Smooth muscle cell (in vitro differentiated cells): Measurements from ENCODE around the gene TANC1. TPM values are rescaled to one million over a fixed set of nuclear protein-coding genes. Genes with fewer than 3 reads are reported as not detected.

Experiments used
- DNase-seq: peaks from one replicate; lab custom pipeline; 2025; ENCODE audit not compliant: unreplicated experiment; lab: John Stamatoyannopoulos, UW
- H2AFZ ChIP-seq: fragments of 200-600 bp; sonication (generic); 2 replicates; pipeline ENCODE4 v1.6.0; 2016; ENCODE audit warnings: antibody characterized with exemption, low read depth, mild to moderate bottlenecking
- H3F3A ChIP-seq: fragments of 200-600 bp; sonication (generic); 2 replicates; pipeline ENCODE4 v1.6.0; 2017; ENCODE audit warnings: antibody characterized with exemption, low read depth
- H3K27ac ChIP-seq: fragments of 200-600 bp; sonication (generic); 2 replicates; pipeline ENCODE4 v1.5.1; 2016; ENCODE audit warnings: low read depth, mild to moderate bottlenecking
- H3K27me3 ChIP-seq: fragments of 200-600 bp; sonication (generic); 2 replicates; pipeline ENCODE4 v1.6.1; 2016; ENCODE audit warnings: low read depth, mild to moderate bottlenecking
- H3K36me3 ChIP-seq: fragments of 200-600 bp; sonication (generic); 2 replicates; pipeline ENCODE4 v1.5.1; 2016; ENCODE audit warnings: low read depth
- H3K4me1 ChIP-seq: fragments of 200-600 bp; sonication (generic); 2 replicates; pipeline ENCODE4 v1.5.1; 2016; ENCODE audit warnings: low read depth
- H3K4me2 ChIP-seq: fragments of 200-600 bp; sonication (generic); 2 replicates; pipeline ENCODE4 v1.6.0; 2016; ENCODE audit warnings: mild to moderate bottlenecking
- H3K4me3 ChIP-seq: fragments of 200-600 bp; sonication (generic); 2 replicates; pipeline ENCODE4 v1.5.1; 2016; ENCODE audit warnings: mild to moderate bottlenecking
- H3K79me2 ChIP-seq: fragments of 200-600 bp; sonication (generic); 2 replicates; pipeline ENCODE4 v1.6.0; 2016; ENCODE audit warnings: low read depth, mild to moderate bottlenecking
- H3K9ac ChIP-seq: fragments of 200-600 bp; sonication (generic); 2 replicates; pipeline ENCODE4 v1.6.0; 2016; ENCODE audit warnings: low read depth
- H3K9me3 ChIP-seq: fragments of 200-600 bp; sonication (generic); replicated peaks from 2 replicates; pipeline ENCODE4 v1.5.1; 2016; ENCODE audit warnings: low read depth
- H4K20me1 ChIP-seq: fragments of 200-600 bp; sonication (generic); 2 replicates; pipeline ENCODE4 v1.6.0; 2016; ENCODE audit warnings: low read depth
- WGBS: methylation state at CpG from one replicate; pipeline ENCODE4 v1.1.7; 2016; ENCODE audit warnings: low lambda C conversion rate; 5-methylcytosine and 5-hydroxymethylcytosine counted together
- polyA plus RNA-seq: library from polyadenylated mRNA; unstranded; fragments of >200 nt; fragmentation: Nextera tagmentation; extraction: Ambion mirVana; gene quantifications from 2 replicates; pipeline ENCODE4 v1.2.1, GENCODE V29; 2016
- total RNA-seq: library from RNA; depleted of rRNA; stranded (reverse); fragments of >200 nt; gene quantifications from 2 replicates; pipeline ENCODE4 v1.2.3, GENCODE V29; 2014
- TF ChIP-seq, protein P1 (sequence below): fragments of 200-600 bp; sonication (generic); IDR thresholded peaks from 2 replicates; pipeline ENCODE4 v1.5.1; 2017; ENCODE audit warnings: borderline replicate concordance, mild to moderate bottlenecking, antibody characterized with exemption; ENCODE audit not compliant: insufficient read depth, poor library complexity, severe bottlenecking

Gene TANC1
- total and polyA plus RNA-seq, 2 experiments from 2014 or later = 9.1 to 30.8 TPM

DNA sequence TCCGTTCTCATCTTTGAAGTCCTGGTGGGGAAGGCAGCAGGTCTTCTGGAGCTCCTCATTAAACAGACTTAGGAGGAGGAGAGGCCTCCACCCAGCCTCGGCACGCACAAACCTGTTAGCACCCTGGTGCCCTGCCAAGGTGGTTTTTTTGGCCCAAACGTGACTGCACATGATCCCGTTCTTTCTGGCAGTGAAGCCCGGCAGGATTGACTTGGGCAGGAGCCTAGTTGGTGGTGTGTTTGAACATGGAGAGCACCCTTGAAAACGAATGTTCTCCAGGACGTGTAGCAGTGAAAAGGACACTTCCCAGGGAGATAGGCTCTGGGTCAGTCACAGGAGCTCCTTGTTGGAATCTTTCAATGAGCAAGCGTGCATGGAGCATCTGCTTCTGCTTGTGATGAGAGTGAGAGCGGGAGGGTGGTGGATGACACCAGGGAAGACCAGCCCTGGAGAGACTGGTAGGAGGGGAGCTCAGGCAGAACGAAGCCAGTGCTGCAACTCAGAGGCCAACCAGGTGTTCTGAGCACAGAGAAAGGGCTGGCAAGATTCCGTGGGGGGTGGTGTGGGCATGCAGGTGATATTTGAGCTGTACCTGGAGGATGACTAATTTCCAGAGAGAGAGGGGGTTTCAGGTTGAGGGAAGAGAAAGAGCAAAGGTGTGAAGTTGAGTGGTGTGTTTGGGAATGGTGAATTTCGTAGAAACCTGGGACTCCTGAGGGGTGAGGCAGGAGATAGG lies 73.8 kb downstream of the TANC1 start:
- Histone ChIP-seq H3K9ac (no peak overlapping the region), H3K4me2 (no peak overlapping the region), H3F3A (no peaks in the 10 kb centered on the region), H3K4me3 (no peak overlapping the region), H2AFZ (no peak overlapping the region), H4K20me1 (peaks cover 79% of the 10 kb centered on the region), H3K79me2 (peaks cover 44% of the 10 kb centered on the region), H3K27me3 (no peaks in the 10 kb centered on the region), H3K9me3 (no peaks in the 10 kb centered on the region), H3K27ac (no peak overlapping the region), H3K4me1 (no peaks in the 10 kb centered on the region), H3K36me3 (no peaks in the 10 kb centered on the region)
- TF ChIP-seq, protein P1, sequence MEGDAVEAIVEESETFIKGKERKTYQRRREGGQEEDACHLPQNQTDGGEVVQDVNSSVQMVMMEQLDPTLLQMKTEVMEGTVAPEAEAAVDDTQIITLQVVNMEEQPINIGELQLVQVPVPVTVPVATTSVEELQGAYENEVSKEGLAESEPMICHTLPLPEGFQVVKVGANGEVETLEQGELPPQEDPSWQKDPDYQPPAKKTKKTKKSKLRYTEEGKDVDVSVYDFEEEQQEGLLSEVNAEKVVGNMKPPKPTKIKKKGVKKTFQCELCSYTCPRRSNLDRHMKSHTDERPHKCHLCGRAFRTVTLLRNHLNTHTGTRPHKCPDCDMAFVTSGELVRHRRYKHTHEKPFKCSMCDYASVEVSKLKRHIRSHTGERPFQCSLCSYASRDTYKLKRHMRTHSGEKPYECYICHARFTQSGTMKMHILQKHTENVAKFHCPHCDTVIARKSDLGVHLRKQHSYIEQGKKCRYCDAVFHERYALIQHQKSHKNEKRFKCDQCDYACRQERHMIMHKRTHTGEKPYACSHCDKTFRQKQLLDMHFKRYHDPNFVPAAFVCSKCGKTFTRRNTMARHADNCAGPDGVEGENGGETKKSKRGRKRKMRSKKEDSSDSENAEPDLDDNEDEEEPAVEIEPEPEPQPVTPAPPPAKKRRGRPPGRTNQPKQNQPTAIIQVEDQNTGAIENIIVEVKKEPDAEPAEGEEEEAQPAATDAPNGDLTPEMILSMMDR = no peak
- no peak for DNase-seq
- WGBS = 94% methylated on average over 13 of the region's 13 CpGs

DNA sequence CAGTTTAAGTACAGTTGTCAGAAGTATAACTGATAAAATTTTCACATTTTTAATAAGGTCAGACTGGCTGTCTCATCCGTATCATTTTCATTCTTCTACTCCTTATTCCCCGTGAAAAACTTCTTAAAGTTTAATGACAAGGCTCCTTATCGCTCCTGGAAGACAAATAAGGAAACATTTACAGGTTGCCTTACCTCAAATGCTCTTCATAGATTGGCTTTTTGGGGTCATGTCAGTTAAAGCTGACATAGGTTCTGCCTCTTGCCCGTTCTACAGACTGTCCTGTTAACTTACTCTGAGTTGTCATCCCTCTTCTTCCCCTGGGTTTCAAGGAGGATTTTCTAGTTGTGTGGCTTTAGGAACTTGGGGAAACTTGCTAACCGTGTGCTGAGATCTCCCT lies 75.3 kb downstream of the TANC1 start:
- H3K9ac ChIP-seq = no peak overlapping the region
- TF ChIP-seq, protein P1 = no peak
- 91% methylated on average over 5 of the region's 5 CpGs for WGBS
- H2AFZ ChIP-seq = no peak overlapping the region
- no peaks in the 10 kb centered on the region for H3K4me1 ChIP-seq
- no peaks in the 10 kb centered on the region for H3K9me3 ChIP-seq
- no peak overlapping the region for H3K4me3 ChIP-seq
- peaks cover 87% of the 10 kb centered on the region for H4K20me1 ChIP-seq
- no peaks in the 10 kb centered on the region for H3K27me3 ChIP-seq
- peaks cover 35% of the 10 kb centered on the region for H3K79me2 ChIP-seq
- H3F3A ChIP-seq = no peaks in the 10 kb centered on the region
- no peaks in the 10 kb centered on the region for H3K36me3 ChIP-seq
- H3K27ac ChIP-seq = no peak overlapping the region
- H3K4me2 ChIP-seq = no peak overlapping the region
- no peak for DNase-seq

DNA sequence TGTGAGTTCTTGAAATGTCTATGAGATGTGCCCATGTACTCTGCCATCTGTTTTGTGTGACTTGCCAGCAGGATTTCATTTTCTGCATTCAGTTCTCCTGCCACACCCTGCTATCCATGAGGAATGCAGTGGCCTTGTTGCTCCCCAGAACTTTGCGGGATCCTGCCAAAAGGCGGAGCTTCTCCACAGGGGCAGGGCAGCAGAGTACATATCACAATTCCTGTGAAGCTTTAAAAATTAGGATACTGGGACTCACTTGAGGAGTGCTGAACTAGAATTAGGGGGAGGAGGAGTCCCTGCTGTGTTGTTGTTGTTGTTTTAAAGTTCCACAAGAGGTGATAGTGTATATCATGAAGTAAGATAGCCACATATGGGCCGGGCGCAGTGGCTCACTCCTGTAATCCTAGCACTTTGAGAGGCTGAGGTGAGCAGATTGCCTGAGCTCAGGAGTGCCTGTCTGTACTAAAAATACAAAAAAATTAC lies 76.4 kb downstream of the TANC1 start:
- Histone ChIP-seq H3K27ac (no peak overlapping the region), H3K4me1 (no peaks in the 10 kb centered on the region), H3K9ac (no peak overlapping the region), H3K36me3 (no peaks in the 10 kb centered on the region), H3K4me2 (no peak overlapping the region), H3K79me2 (peaks cover 26% of the 10 kb centered on the region), H3K9me3 (no peaks in the 10 kb centered on the region), H4K20me1 (peaks cover 87% of the 10 kb centered on the region), H3K4me3 (no peak overlapping the region), H3K27me3 (no peaks in the 10 kb centered on the region), H3F3A (no peaks in the 10 kb centered on the region), H2AFZ (no peak overlapping the region)
- TF ChIP-seq, protein P1 = no peak
- WGBS = 86% methylated on average over 4 of the region's 4 CpGs
- DNase-seq = no peak
